Mucosa of stomach (tissue), 1 donor: ENCODE measurements around the gene MED9.

Experiments used
- H3K27me3 ChIP-seq: one replicate; pipeline ENCODE4 v1.7.0; 2013; ENCODE audit warnings: mild to moderate bottlenecking, low read length; ENCODE audit not compliant: control insufficient read depth, insufficient read depth
- H3K36me3 ChIP-seq: one replicate; pipeline ENCODE4 v1.7.0; 2013; ENCODE audit warnings: low read length; ENCODE audit not compliant: control insufficient read depth, insufficient read depth
- H3K4me1 ChIP-seq: one replicate; pipeline ENCODE4 v1.7.0; 2013; ENCODE audit warnings: mild to moderate bottlenecking, low read length; ENCODE audit not compliant: control insufficient read depth, insufficient read depth
- H3K4me3 ChIP-seq: one replicate; pipeline ENCODE4 v1.7.0; 2013; ENCODE audit warnings: low read length
- H3K9ac ChIP-seq: one replicate; pipeline ENCODE4 v1.7.0; 2013; ENCODE audit warnings: mild to moderate bottlenecking, low read length, moderate library complexity
- H3K9me3 ChIP-seq: one replicate; pipeline ENCODE4 v1.7.0; 2013; ENCODE audit warnings: mild to moderate bottlenecking, low read length, moderate library complexity; ENCODE audit not compliant: control insufficient read depth
- donor health status: Pancreatic carcinoma.

The MED9 gene

GRCh38 chr17:17525956-17526355, 49.2 kb downstream of the MED9 start:
- peak overlapping the region; percentile 58 for H3K9ac ChIP-seq
- H3K4me1 ChIP-seq, result peaks cover 46% of the 10 kb centered on the region
- H3K9me3 ChIP-seq, result no peaks in the 10 kb centered on the region
- H3K4me3 ChIP-seq, result no peak overlapping the region
- no peaks in the 10 kb centered on the region for H3K27me3 ChIP-seq
- H3K36me3 ChIP-seq, result no peaks in the 10 kb centered on the region

- peak overlapping the region; percentile 58 for H3K9ac ChIP-seq
- peaks cover 46% of the 10 kb centered on the region for H3K4me1 ChIP-seq
- no peaks in the 10 kb centered on the region for H3K9me3 ChIP-seq
- no peaks in the 10 kb centered on the region for H3K36me3 ChIP-seq
- H3K27me3 ChIP-seq, result no peaks in the 10 kb centered on the region
- H3K4me3 ChIP-seq, result no peak overlapping the region
Measured at GRCh38 chr17:17526369-17526768, 49.6 kb downstream of the MED9 start.

- no peak overlapping the region for H3K4me3 ChIP-seq
- H3K4me1 ChIP-seq, result peaks cover 46% of the 10 kb centered on the region
Measured at GRCh38 chr17:17527534-17527933, 50.7 kb downstream of the MED9 start.

GRCh38 chr17:17527956-17528500, 51.2 kb downstream of the MED9 start:
- no peaks in the 10 kb centered on the region for H3K27me3 ChIP-seq
- peaks cover 48% of the 10 kb centered on the region for H3K4me1 ChIP-seq
- H3K9me3 ChIP-seq, result no peaks in the 10 kb centered on the region
- no peaks in the 10 kb centered on the region for H3K36me3 ChIP-seq
- H3K9ac ChIP-seq, result no peak overlapping the region
- no peak overlapping the region for H3K4me3 ChIP-seq

More at GRCh38 chr17:17527534-17527933, 50.7 kb downstream of the MED9 start:
- H3K27me3 ChIP-seq, result no peaks in the 10 kb centered on the region
- H3K9ac ChIP-seq, result no peak overlapping the region
- no peaks in the 10 kb centered on the region for H3K36me3 ChIP-seq
- no peaks in the 10 kb centered on the region for H3K9me3 ChIP-seq

- no peak overlapping the region for H3K9ac ChIP-seq
- H3K27me3 ChIP-seq, result no peaks in the 10 kb centered on the region
- peaks cover 45% of the 10 kb centered on the region for H3K4me1 ChIP-seq
- H3K9me3 ChIP-seq, result no peaks in the 10 kb centered on the region
- no peak overlapping the region for H3K4me3 ChIP-seq
- no peaks in the 10 kb centered on the region for H3K36me3 ChIP-seq
Measured at GRCh38 chr17:17528696-17529652, 52.2 kb downstream of the MED9 start.

- Histone ChIP-seq H3K9me3 (no peaks in the 10 kb centered on the region), H3K36me3 (no peaks in the 10 kb centered on the region), H3K27me3 (no peaks in the 10 kb centered on the region), H3K4me1 (peaks cover 36% of the 10 kb centered on the region), H3K4me3 (no peak overlapping the region), H3K9ac (no peak overlapping the region)
Measured at GRCh38 chr17:17531156-17531555, 54.4 kb downstream of the MED9 start.

- H3K27me3 ChIP-seq, result no peaks in the 10 kb centered on the region
- H3K36me3 ChIP-seq, result no peaks in the 10 kb centered on the region
- no peak overlapping the region for H3K4me3 ChIP-seq
- no peaks in the 10 kb centered on the region for H3K9me3 ChIP-seq
- peaks cover 47% of the 10 kb centered on the region for H3K4me1 ChIP-seq
- H3K9ac ChIP-seq, result no peak overlapping the region
Measured at GRCh38 chr17:17532991-17533390, 56.2 kb downstream of the MED9 start.

- Histone ChIP-seq H3K9me3 (no peaks in the 10 kb centered on the region), H3K9ac (no peak overlapping the region), H3K36me3 (no peaks in the 10 kb centered on the region), H3K27me3 (no peaks in the 10 kb centered on the region), H3K4me3 (no peak overlapping the region), H3K4me1 (peaks cover 48% of the 10 kb centered on the region)
Measured at GRCh38 chr17:17533901-17534441, 57.2 kb downstream of the MED9 start.

GRCh38 chr17:17535957-17536356, 59.2 kb downstream of the MED9 start:
- Histone ChIP-seq H3K9ac (no peak overlapping the region), H3K4me3 (no peak overlapping the region), H3K36me3 (no peaks in the 10 kb centered on the region), H3K27me3 (no peaks in the 10 kb centered on the region), H3K9me3 (no peaks in the 10 kb centered on the region), H3K4me1 (peaks cover 59% of the 10 kb centered on the region)

- H3K27me3 ChIP-seq, result no peaks in the 10 kb centered on the region
- peaks cover 61% of the 10 kb centered on the region for H3K4me1 ChIP-seq
- no peak overlapping the region for H3K4me3 ChIP-seq
- no peaks in the 10 kb centered on the region for H3K36me3 ChIP-seq
- H3K9ac ChIP-seq, result no peak overlapping the region
- H3K9me3 ChIP-seq, result no peaks in the 10 kb centered on the region
Measured at GRCh38 chr17:17536702-17537101, 59.9 kb downstream of the MED9 start.

GRCh38 chr17:17537311-17538099, 60.7 kb downstream of the MED9 start:
- Histone ChIP-seq H3K9ac (peak overlapping the region; percentile 1), H3K4me1 (peaks cover 61% of the 10 kb centered on the region), H3K4me3 (no peak overlapping the region), H3K9me3 (no peaks in the 10 kb centered on the region), H3K36me3 (no peaks in the 10 kb centered on the region), H3K27me3 (no peaks in the 10 kb centered on the region)
